H1 (cell line): Measurements from ENCODE around the gene FAM221B. TPM values are rescaled to one million over a fixed set of nuclear protein-coding genes. Genes with fewer than 3 reads are reported as not detected.

Experiments used
- CHD1 ChIP-seq: IDR thresholded peaks from 2 replicates; pipeline ENCODE4 v1.6.1; 2012; ENCODE audit warnings: low read depth, low read length, improper control_type of control experiment
- CREB1 ChIP-seq: IDR thresholded peaks from 2 replicates; pipeline ENCODE4 v1.6.1; 2012; ENCODE audit warnings: inconsistent platforms
- polyA plus RNA-seq, 7 experiments: library from polyadenylated mRNA; depleted of rRNA in 3 of 7; stranded (reverse) in 5 of 7; unstranded in 2 of 7; fragments of >200 nt in 5 of 7; fragments of 200-250 nt in 2 of 7; gene quantifications; 1 replicate in 5 of 7; 2 replicates in 1 of 7; 4 replicates in 1 of 7; pipeline versions ENCODE4 v1.2.1 to v1.2.3, GENCODE V29; 2011 to 2013; ENCODE audit warnings: missing spikeins in 2 of 7, mixed read lengths in 2 of 7
- total RNA-seq: library from RNA; stranded (reverse); fragmentation: NEBNext Ultra II Directional; extraction: Animal tissue kit (Norgen Biotek cat#: 25700); gene quantifications from 2 replicates; pipeline ENCODE4 v1.2.1, GENCODE V29; 2021

Gene FAM221B
- total and polyA plus RNA-seq, 2 of the 8 experiments (the other 6 are each of a cell fraction or from before 2014, with no cell fraction given), result not detected

DNA sequence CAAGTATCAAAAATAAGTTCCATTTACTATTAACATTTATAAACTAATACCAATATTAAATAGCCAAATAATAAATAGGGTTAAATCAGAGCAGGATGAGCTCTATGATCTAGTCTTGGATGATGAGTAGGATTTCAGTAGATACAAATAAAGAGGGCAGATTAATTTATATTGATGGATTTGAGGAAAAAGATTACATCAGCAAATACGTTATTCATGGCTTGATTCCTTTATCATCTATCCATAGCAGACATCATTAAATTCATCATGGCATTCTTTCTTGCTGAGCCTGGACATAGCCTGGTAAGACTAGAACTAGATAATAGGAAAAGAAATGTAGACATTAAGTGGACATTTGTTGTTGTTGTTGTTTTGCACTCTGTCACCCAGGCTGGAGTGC is 61.1 kb downstream of the FAM221B start (continued):
- TF ChIP-seq CHD1, result no peak
- no peak for TF ChIP-seq CREB1
